NCI-H82 treated with DMSO at 0.1 percent for 48 hours (cell line): ENCODE results near the gene ZNF845.
A peak's percentile ranks its signal among the peaks of the same experiment; 100 is the strongest.
"Not testable (repeated sequence)": the region's sequence is repeated elsewhere in the genome, so short reads cannot be mapped to it uniquely, and the experiment has no call there.

Experiments
- DNase-seq: peaks from one replicate; lab custom pipeline; 2025; ENCODE audit not compliant: unreplicated experiment; lab: John Stamatoyannopoulos, UW

The ZNF845 gene

GRCh38 chr19:53333463-53334449 lies at the start of gene ZNF845:
Gene ZNF845, plus strand, starts transcription at chr19:53333749. Its CDS starts 7,559 bp downstream, at chr19:53341308.
- DNase-seq = peak; percentile 70

- no peak for DNase-seq
Measured at GRCh38 chr19:53285087-53285486, 48.5 kb upstream of the ZNF845 start.

- DNase-seq = no peak
Measured at GRCh38 chr19:53290758-53291549, 42.6 kb upstream of the ZNF845 start.

GRCh38 chr19:53294786-53295441 lies 38.6 kb upstream of the ZNF845 start:
- DNase-seq = no peak

- DNase-seq = not testable (repeated sequence)
Measured at GRCh38 chr19:53301341-53301740, 32.2 kb upstream of the ZNF845 start.

GRCh38 chr19:53308339-53308811 lies 25.2 kb upstream of the ZNF845 start:
- DNase-seq = no peak

GRCh38 chr19:53311044-53311443 lies 22.5 kb upstream of the ZNF845 start:
- peak; percentile 18 for DNase-seq

- no peak for DNase-seq
Measured at GRCh38 chr19:53311897-53312296, 21.7 kb upstream of the ZNF845 start.

GRCh38 chr19:53328967-53329366 lies 4.6 kb upstream of the ZNF845 start:
- DNase-seq = no peak

GRCh38 chr19:53332484-53332883 lies 1.1 kb upstream of the ZNF845 start:
- no peak for DNase-seq

- peak; percentile 38 for DNase-seq
Measured at GRCh38 chr19:53333066-53333462, 485 bp upstream of the ZNF845 start.

- not testable (repeated sequence) for DNase-seq
Measured at GRCh38 chr19:53344403-53344802, 10.9 kb downstream of the ZNF845 start.

- DNase-seq = no peak
Measured at GRCh38 chr19:53355739-53356138, 22.2 kb downstream of the ZNF845 start.

GRCh38 chr19:53357821-53358581 lies 24.5 kb downstream of the ZNF845 start:
- no peak for DNase-seq

GRCh38 chr19:53360056-53360455 lies 26.5 kb downstream of the ZNF845 start:
- DNase-seq = not testable (repeated sequence)

GRCh38 chr19:53365134-53365898 lies 31.8 kb downstream of the ZNF845 start, which contains the start of gene ZNF525:
Gene ZNF525, plus strand, starts transcription at chr19:53365705. Its CDS starts 6,577 bp downstream, at chr19:53372282.
- DNase-seq = peak; percentile 60

- peak; percentile 5 for DNase-seq
Measured at GRCh38 chr19:53365899-53366493, 32.4 kb downstream of the ZNF845 start.

GRCh38 chr19:53372196-53372595 lies 38.6 kb downstream of the ZNF845 start:
- no peak for DNase-seq

GRCh38 chr19:53374288-53374687 lies 40.7 kb downstream of the ZNF845 start:
- no peak for DNase-seq
